Trophoblast cell (in vitro differentiated cells and primary cell): ENCODE measurements around the gene PAX8.

Experiments
- DNase-seq, 2 donors: peaks; one replicate each; pipeline ENCODE4 v3.0.0-alpha.2; 2016
- H2AFZ ChIP-seq: 2 replicates; pipeline ENCODE4 v1.6.1; 2013; ENCODE audit warnings: low read length, moderate library complexity, mild to moderate bottlenecking; ENCODE audit not compliant: insufficient read depth, poor library complexity
- H2AK5ac ChIP-seq: 2 replicates; pipeline ENCODE4 v1.6.1; 2013; ENCODE audit warnings: mild to moderate bottlenecking, low read length
- H2BK120ac ChIP-seq: 2 replicates; pipeline ENCODE4 v1.6.1; 2013; ENCODE audit warnings: low read length, mild to moderate bottlenecking, moderate library complexity; ENCODE audit not compliant: insufficient read depth, poor library complexity
- H2BK12ac ChIP-seq: 2 replicates; pipeline ENCODE4 v1.6.1; 2013; ENCODE audit warnings: mild to moderate bottlenecking, low read length, moderate library complexity
- H2BK5ac ChIP-seq: 2 replicates; pipeline ENCODE4 v1.6.1; 2013; ENCODE audit warnings: low read length, low read depth, moderate library complexity, mild to moderate bottlenecking; ENCODE audit not compliant: poor library complexity
- H3K14ac ChIP-seq: 2 replicates; pipeline ENCODE4 v1.6.1; 2013; ENCODE audit warnings: mild to moderate bottlenecking, low read length
- H3K18ac ChIP-seq: 2 replicates; pipeline ENCODE4 v1.6.1; 2013; ENCODE audit warnings: mild to moderate bottlenecking, low read length
- H3K23ac ChIP-seq: 2 replicates; pipeline ENCODE4 v1.6.1; 2013; ENCODE audit warnings: low read length
- H3K27ac ChIP-seq: 2 replicates; pipeline ENCODE4 v1.5.1; 2013; ENCODE audit warnings: low read depth, mild to moderate bottlenecking, inconsistent platforms, low read length, moderate library complexity
- H3K27me3 ChIP-seq: 2 replicates; pipeline ENCODE4 v1.6.1; 2013; ENCODE audit warnings: inconsistent platforms, mild to moderate bottlenecking, low read length, moderate library complexity; ENCODE audit not compliant: insufficient read depth
- H3K36me3 ChIP-seq, 2 experiments: 1 replicate in 1 of 2; 2 replicates in 1 of 2; pipeline ENCODE4 v1.6.1; 2013; ENCODE audit warnings: low read length in 2 of 2, mild to moderate bottlenecking in 2 of 2, moderate library complexity in 1 of 2; ENCODE audit not compliant: insufficient read depth in 2 of 2, control insufficient read depth in 1 of 2
- H3K4ac ChIP-seq: 2 replicates; pipeline ENCODE4 v1.6.1; 2013; ENCODE audit warnings: low read depth, mild to moderate bottlenecking, low read length, moderate library complexity
- H3K4me1 ChIP-seq, 2 experiments: 1 replicate in 1 of 2; 2 replicates in 1 of 2; pipeline ENCODE4 v1.6.1; 2013; ENCODE audit warnings: low read length in 2 of 2, mild to moderate bottlenecking in 2 of 2, moderate library complexity in 1 of 2; ENCODE audit not compliant: insufficient read depth in 2 of 2, control insufficient read depth in 1 of 2
- H3K4me2 ChIP-seq: 2 replicates; pipeline ENCODE4 v1.6.1; 2013; ENCODE audit warnings: inconsistent platforms, mild to moderate bottlenecking, low read length, moderate library complexity
- H3K4me3 ChIP-seq: 2 replicates; pipeline ENCODE4 v1.5.1; 2013; ENCODE audit warnings: mild to moderate bottlenecking, low read depth, low read length, inconsistent platforms
- H3K79me1 ChIP-seq: one replicate; pipeline ENCODE4 v1.6.1; 2013; ENCODE audit warnings: low read length
- H3K79me2 ChIP-seq: 2 replicates; pipeline ENCODE4 v1.6.1; 2013; ENCODE audit warnings: low read length, mild to moderate bottlenecking; ENCODE audit not compliant: control insufficient read depth, insufficient read depth, poor library complexity
- H3K9ac ChIP-seq: 2 replicates; pipeline ENCODE4 v1.6.1; 2013; ENCODE audit warnings: mild to moderate bottlenecking, low read length
- H3K9me3 ChIP-seq: 2 replicates; pipeline ENCODE4 v1.6.1; 2013; ENCODE audit warnings: low read depth, mild to moderate bottlenecking, control low read depth, inconsistent platforms, low read length; ENCODE audit not compliant: insufficient read depth
- H4K12ac ChIP-seq: 2 replicates; pipeline ENCODE4 v1.6.1; 2013; ENCODE audit warnings: low read depth, mild to moderate bottlenecking, low read length, moderate library complexity
- H4K8ac ChIP-seq: 2 replicates; pipeline ENCODE4 v1.6.1; 2013; ENCODE audit warnings: low read depth, mild to moderate bottlenecking, low read length, moderate library complexity
- H4K91ac ChIP-seq: one replicate; pipeline ENCODE4 v1.6.1; 2013; ENCODE audit warnings: low read depth, mild to moderate bottlenecking, low read length, moderate library complexity
- WGBS: extraction: QIAGEN DNeasy Blood & Tissue Kit; methylation state at CpG from one replicate; pipeline ENCODE4 v1.1.7; 2013; ENCODE audit warnings: missing lambda C conversion rate; ENCODE audit not compliant: insufficient read length, insufficient coverage; ENCODE audit errors: extremely low coverage; 5-methylcytosine and 5-hydroxymethylcytosine counted together

Gene PAX8

GRCh38 chr2:113276761-113277425 lies 1.8 kb downstream of the PAX8 start:
- no peak overlapping the region for H3K18ac ChIP-seq
- no CpG with 5 or more reads among the region's 41 CpGs for WGBS
- no peak for DNase-seq
- H3K36me3 ChIP-seq = no peaks in the 10 kb centered on the region
- H3K79me1 ChIP-seq = no peaks in the 10 kb centered on the region
- H3K4me1 ChIP-seq = peaks cover 0 to 2% of the 10 kb centered on the region in 2 experiments
- no peak overlapping the region for H2AK5ac ChIP-seq
- no peak overlapping the region for H3K23ac ChIP-seq
- peak overlapping the region; percentile 40 for H3K4me2 ChIP-seq
- no peak overlapping the region for H4K12ac ChIP-seq
- H2AFZ ChIP-seq = no peak overlapping the region
- H2BK12ac ChIP-seq = no peak overlapping the region
- H3K79me2 ChIP-seq = no peaks in the 10 kb centered on the region
- H2BK5ac ChIP-seq = no peak overlapping the region
- H3K9ac ChIP-seq = no peak overlapping the region
- H3K4me3 ChIP-seq = no peak overlapping the region
- H3K9me3 ChIP-seq = peaks cover 2% of the 10 kb centered on the region
- H3K4ac ChIP-seq = no peak overlapping the region
- H4K91ac ChIP-seq = no peak overlapping the region
- H3K14ac ChIP-seq = no peak overlapping the region
- H3K27me3 ChIP-seq = peaks cover 60% of the 10 kb centered on the region
- no peak overlapping the region for H2BK120ac ChIP-seq
- H3K27ac ChIP-seq = no peak overlapping the region
- H4K8ac ChIP-seq = no peak overlapping the region

GRCh38 chr2:113276216-113276760 lies 2.4 kb downstream of the PAX8 start:
- Histone ChIP-seq H2AFZ (no peak overlapping the region), H3K23ac (no peak overlapping the region), H3K27ac (no peak overlapping the region), H4K91ac (no peak overlapping the region), H2BK12ac (no peak overlapping the region), H3K79me1 (no peaks in the 10 kb centered on the region), H4K8ac (no peak overlapping the region), H2BK5ac (no peak overlapping the region), H2BK120ac (no peak overlapping the region), H4K12ac (no peak overlapping the region), H2AK5ac (no peak overlapping the region), H3K9ac (no peak overlapping the region), H3K4ac (no peak overlapping the region), H3K4me2 (no peak overlapping the region), H3K79me2 (no peaks in the 10 kb centered on the region), H3K18ac (no peak overlapping the region), H3K9me3 (peaks cover 2% of the 10 kb centered on the region), H3K14ac (no peak overlapping the region), H3K36me3 (no peaks in the 10 kb centered on the region), H3K4me3 (no peak overlapping the region), H3K4me1 (peaks cover 0 to 2% of the 10 kb centered on the region in 2 experiments), H3K27me3 (peaks cover 66% of the 10 kb centered on the region)
- WGBS = no CpG with 5 or more reads among the region's 18 CpGs
- DNase-seq = no peak

GRCh38 chr2:113275556-113276215 lies 3.0 kb downstream of the PAX8 start:
- Histone ChIP-seq H3K79me1 (no peaks in the 10 kb centered on the region), H4K91ac (no peak overlapping the region), H3K14ac (no peak overlapping the region), H3K23ac (no peak overlapping the region), H3K27ac (no peak overlapping the region), H4K12ac (no peak overlapping the region), H3K36me3 (no peaks in the 10 kb centered on the region), H3K4me1 (peaks cover 0 to 2% of the 10 kb centered on the region in 2 experiments), H3K4ac (no peak overlapping the region), H3K4me3 (no peak overlapping the region), H2BK120ac (no peak overlapping the region), H3K79me2 (no peaks in the 10 kb centered on the region), H2AK5ac (no peak overlapping the region), H3K27me3 (peaks cover 68% of the 10 kb centered on the region), H2BK5ac (no peak overlapping the region), H2BK12ac (no peak overlapping the region), H3K9ac (no peak overlapping the region), H3K4me2 (no peak overlapping the region), H2AFZ (no peak overlapping the region), H3K9me3 (peaks cover 2% of the 10 kb centered on the region), H3K18ac (no peak overlapping the region), H4K8ac (no peak overlapping the region)
- no CpG with 5 or more reads among the region's 38 CpGs for WGBS
- no peak for DNase-seq

- no peaks in the 10 kb centered on the region for H3K79me1 ChIP-seq
These were observed 4.3 kb downstream of the PAX8 start for GRCh38 chr2:113274432-113274831.

More at GRCh38 chr2:113274432-113274831, 4.3 kb downstream of the PAX8 start:
- H3K9ac ChIP-seq = no peak overlapping the region
- no peak overlapping the region for H2AK5ac ChIP-seq
- no peak overlapping the region for H3K4me3 ChIP-seq
- no peak overlapping the region for H4K8ac ChIP-seq
- no peak overlapping the region for H3K27ac ChIP-seq
- no peak for DNase-seq
- no peak overlapping the region for H3K18ac ChIP-seq
- H3K23ac ChIP-seq = no peak overlapping the region
- no peaks in the 10 kb centered on the region for H3K36me3 ChIP-seq
- no peak overlapping the region for H4K12ac ChIP-seq
- peaks cover 0 to 2% of the 10 kb centered on the region in 2 experiments for H3K4me1 ChIP-seq
- H3K4ac ChIP-seq = no peak overlapping the region
- H3K14ac ChIP-seq = no peak overlapping the region
- H3K4me2 ChIP-seq = no peak overlapping the region
- H4K91ac ChIP-seq = no peak overlapping the region
- peaks cover 62% of the 10 kb centered on the region for H3K27me3 ChIP-seq
- H2BK12ac ChIP-seq = no peak overlapping the region
- H2AFZ ChIP-seq = no peak overlapping the region
- no peak overlapping the region for H2BK5ac ChIP-seq
- no peaks in the 10 kb centered on the region for H3K79me2 ChIP-seq
- peaks cover 2% of the 10 kb centered on the region for H3K9me3 ChIP-seq
- no peak overlapping the region for H2BK120ac ChIP-seq
